ENCODE results near the gene TMOD2.

The TMOD2 gene
- total RNA-seq, result 16.3 reads per million, percentile 42 among the genes with 10 or more reads in this experiment

- DNase-seq, result peak; percentile 32
Observed at GRCh38 chr15:51750792-51751696, at the start of gene TMOD2. Gene TMOD2 (plus strand): TSS chr15:51751597. CDS start chr15:51766442, 14,845 bp downstream.

- no peak for DNase-seq
Observed at GRCh38 chr15:51702710-51703109, 48.7 kb upstream of the TMOD2 start.

GRCh38 chr15:51706291-51706690 is 45.1 kb upstream of the TMOD2 start:
- no peak for DNase-seq

GRCh38 chr15:51706926-51707608 is 44.3 kb upstream of the TMOD2 start:
- no peak for DNase-seq

GRCh38 chr15:51708013-51708412 is 43.4 kb upstream of the TMOD2 start:
- DNase-seq, result no peak

- DNase-seq, result no peak
Observed at GRCh38 chr15:51709031-51709430, 42.4 kb upstream of the TMOD2 start.

GRCh38 chr15:51714162-51714561 is 37.2 kb upstream of the TMOD2 start:
- no peak for DNase-seq

GRCh38 chr15:51714911-51715310 is 36.5 kb upstream of the TMOD2 start:
- DNase-seq, result no peak

- no peak for DNase-seq
Observed at GRCh38 chr15:51718219-51718618, 33.2 kb upstream of the TMOD2 start.

GRCh38 chr15:51718746-51719145 is 32.7 kb upstream of the TMOD2 start:
- DNase-seq, result no peak

- DNase-seq, result no peak
Observed at GRCh38 chr15:51720201-51720995, 31.0 kb upstream of the TMOD2 start.

- DNase-seq, result no peak
Observed at GRCh38 chr15:51721199-51721960, 30.0 kb upstream of the TMOD2 start.

GRCh38 chr15:51724199-51724598 is 27.2 kb upstream of the TMOD2 start:
- DNase-seq, result no peak

GRCh38 chr15:51724673-51725072 is 26.7 kb upstream of the TMOD2 start:
- DNase-seq, result no peak

GRCh38 chr15:51726302-51727073 is 24.9 kb upstream of the TMOD2 start:
- DNase-seq, result peak; percentile 11

GRCh38 chr15:51727141-51727897 is 24.1 kb upstream of the TMOD2 start:
- DNase-seq, result no peak

- DNase-seq, result peak; percentile 19
Observed at GRCh38 chr15:51731549-51732267, 19.7 kb upstream of the TMOD2 start.

GRCh38 chr15:51732646-51733045 is 18.8 kb upstream of the TMOD2 start:
- no peak for DNase-seq

- DNase-seq, result peak; percentile 33
Observed at GRCh38 chr15:51735228-51736010, 16.0 kb upstream of the TMOD2 start.

Data from effector CD4-positive, alpha-beta T cell (primary cell).